Calu3 (cell line): Measurements from ENCODE around the gene GOLT1B. TPM values are rescaled to one million over a fixed set of nuclear protein-coding genes. Genes with fewer than 3 reads are reported as not detected.

Source experiments
- BruUV-seq: library from RNA; stranded (reverse); fragments of 400-500 nt; replicated peaks from 2 replicates; lab custom pipeline; 2021; lab: Mats Ljungman, UMichigan
- CTCF ChIA-PET: fragments of 300-600 bp; sonication (Branson Sonifier 250); formaldehyde crosslinking; loops from one replicate; lab custom pipeline; 2022; ENCODE audit warnings: antibody characterized with exemption; lab: Charles Lee
- DNase-seq: peaks from one replicate; pipeline ENCODE4 v3.0.0; 2022
- H3K27ac Mint-ChIP-seq: one replicate; pipeline ENCODE4 v1.8.0; 2022; ENCODE audit warnings: mixed read lengths; ENCODE audit not compliant: unreplicated experiment
- H3K27me3 Mint-ChIP-seq: one replicate; pipeline ENCODE4 v1.8.0; 2022; ENCODE audit warnings: mixed read lengths; ENCODE audit not compliant: unreplicated experiment
- H3K36me3 Mint-ChIP-seq: one replicate; pipeline ENCODE4 v1.8.0; 2022; ENCODE audit warnings: mild to moderate bottlenecking, moderate library complexity, mixed read lengths; ENCODE audit not compliant: insufficient read depth, unreplicated experiment
- H3K4me1 Mint-ChIP-seq: one replicate; pipeline ENCODE4 v1.8.0; 2022; ENCODE audit warnings: mild to moderate bottlenecking, low read depth, mixed read lengths; ENCODE audit not compliant: unreplicated experiment
- H3K4me3 Mint-ChIP-seq: one replicate; pipeline ENCODE4 v1.8.0; 2022; ENCODE audit warnings: mild to moderate bottlenecking, low read depth, moderate library complexity, mixed read lengths; ENCODE audit not compliant: unreplicated experiment
- H3K9me3 Mint-ChIP-seq: one replicate; pipeline ENCODE4 v1.8.0; 2022; ENCODE audit warnings: low read depth, mixed read lengths; ENCODE audit not compliant: unreplicated experiment
- intact Hi-C: fragments of 100-400 bp; cut with micrococcal nuclease; formaldehyde crosslinking; loops from one replicate; pipeline ENCODE4 v1.10.0; 2022; ENCODE audit not compliant: unreplicated experiment
- total RNA-seq: library from RNA; stranded (reverse); gene quantifications from 2 replicates; pipeline ENCODE4 v1.2.3, GENCODE V29; 2022
- TF ChIP-seq, protein P1 (sequence below): fragments of 200-600 bp; IDR thresholded peaks from one replicate; pipeline ENCODE4 v1.8.0; 2022; ENCODE audit warnings: antibody characterized with exemption; ENCODE audit not compliant: unreplicated experiment

GOLT1B gene
- total RNA-seq, 1 experiment from 2014 or later: 30.7 TPM

DNA sequence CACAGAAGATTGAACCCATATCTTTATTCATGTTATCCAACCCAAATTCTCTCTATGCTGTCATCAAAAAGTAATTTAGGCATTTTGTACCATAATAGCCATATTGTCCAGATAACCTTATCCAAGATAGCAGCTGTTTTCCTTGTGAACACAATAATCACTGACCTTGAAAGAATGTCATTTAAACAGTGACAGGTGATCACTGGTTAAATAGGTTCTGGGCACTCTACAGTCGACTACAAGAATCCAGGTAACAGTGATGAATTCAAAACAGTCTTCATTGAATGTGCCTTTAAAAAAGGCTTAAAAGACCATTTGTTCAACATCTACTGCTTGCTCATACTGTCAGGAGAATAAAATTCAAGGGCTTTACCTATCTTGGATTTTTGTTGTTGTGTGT is 20.0 kb downstream of the GOLT1B start:
- H3K4me3 Mint-ChIP-seq: no peak overlapping the region
- H3K27ac Mint-ChIP-seq: no peak overlapping the region
- H3K9me3 Mint-ChIP-seq: peaks cover 8% of the 10 kb centered on the region
- no peaks in the 10 kb centered on the region for H3K4me1 Mint-ChIP-seq
- peaks cover 5% of the 10 kb centered on the region for H3K36me3 Mint-ChIP-seq
- TF ChIP-seq, protein P1, sequence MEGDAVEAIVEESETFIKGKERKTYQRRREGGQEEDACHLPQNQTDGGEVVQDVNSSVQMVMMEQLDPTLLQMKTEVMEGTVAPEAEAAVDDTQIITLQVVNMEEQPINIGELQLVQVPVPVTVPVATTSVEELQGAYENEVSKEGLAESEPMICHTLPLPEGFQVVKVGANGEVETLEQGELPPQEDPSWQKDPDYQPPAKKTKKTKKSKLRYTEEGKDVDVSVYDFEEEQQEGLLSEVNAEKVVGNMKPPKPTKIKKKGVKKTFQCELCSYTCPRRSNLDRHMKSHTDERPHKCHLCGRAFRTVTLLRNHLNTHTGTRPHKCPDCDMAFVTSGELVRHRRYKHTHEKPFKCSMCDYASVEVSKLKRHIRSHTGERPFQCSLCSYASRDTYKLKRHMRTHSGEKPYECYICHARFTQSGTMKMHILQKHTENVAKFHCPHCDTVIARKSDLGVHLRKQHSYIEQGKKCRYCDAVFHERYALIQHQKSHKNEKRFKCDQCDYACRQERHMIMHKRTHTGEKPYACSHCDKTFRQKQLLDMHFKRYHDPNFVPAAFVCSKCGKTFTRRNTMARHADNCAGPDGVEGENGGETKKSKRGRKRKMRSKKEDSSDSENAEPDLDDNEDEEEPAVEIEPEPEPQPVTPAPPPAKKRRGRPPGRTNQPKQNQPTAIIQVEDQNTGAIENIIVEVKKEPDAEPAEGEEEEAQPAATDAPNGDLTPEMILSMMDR: no peak
- no peaks in the 10 kb centered on the region for H3K27me3 Mint-ChIP-seq
- no peak for DNase-seq
- no TSS peak for BruUV-seq
- intact Hi-C loops: no loop called here
- CTCF ChIA-PET: no interaction called here

DNA sequence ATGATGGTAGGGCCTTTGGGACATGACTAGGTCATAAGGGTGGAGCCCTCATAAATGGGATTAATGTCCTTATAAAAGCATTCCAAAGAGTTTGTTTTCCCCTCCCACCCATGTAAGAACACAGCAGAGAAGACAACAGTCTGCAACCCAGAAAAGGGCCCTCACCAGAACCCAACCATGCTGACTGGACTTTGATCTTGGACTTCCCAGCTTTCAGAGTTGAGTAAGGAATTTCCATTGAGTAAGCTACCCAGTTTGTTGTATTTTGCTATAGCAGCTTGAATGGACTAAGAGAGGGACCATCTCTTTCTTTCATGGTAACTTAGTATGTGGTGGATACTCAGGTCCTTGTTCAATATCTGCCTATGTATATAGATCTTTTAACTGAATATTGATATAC is 21.6 kb downstream of the GOLT1B start:
- no peaks in the 10 kb centered on the region for H3K27me3 Mint-ChIP-seq
- TF ChIP-seq, protein P1: no peak

DNA sequence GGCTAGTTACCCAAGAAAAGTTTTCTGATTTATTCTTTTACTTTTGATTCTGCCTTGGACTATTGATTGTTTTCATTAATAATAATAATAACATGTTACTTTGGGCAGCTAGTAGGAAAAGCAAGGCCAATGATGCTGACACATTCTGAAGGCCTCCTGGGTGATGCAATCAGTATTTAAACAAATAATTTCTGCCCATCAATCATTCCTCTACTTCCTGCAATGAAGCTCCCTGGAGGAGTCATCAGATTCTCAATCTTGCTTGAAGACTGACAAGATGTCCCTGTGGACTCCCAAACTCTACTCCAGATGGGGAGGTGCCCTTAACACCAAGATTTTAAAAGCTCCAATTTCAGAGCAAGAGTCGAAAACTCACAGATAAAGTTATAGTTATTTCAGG is 24.5 kb downstream of the GOLT1B start, which contains the start of gene SPX:
Gene SPX, plus strand, starts transcription at position 244 of the 400 bp plus-strand sequence. CDS start 177 bp downstream, outside the sequence.
- Mint-ChIP-seq H3K27me3 (peaks cover 25% of the 10 kb centered on the region), H3K9me3 (peaks cover 8% of the 10 kb centered on the region), H3K4me3 (no peak within 1 kb of the TSS), H3K4me1 (no peaks in the 10 kb centered on the region), H3K36me3 (peaks cover 5% of the 10 kb centered on the region), H3K27ac (no peak within 1 kb of the TSS)
- no peak for DNase-seq
- TF ChIP-seq, protein P1: no peak
- CTCF ChIA-PET: interaction anchor here (0.6 kb wide), 1 partner anchor 888 kb away, joined by 7 read pairs; no protein-coding TSS in a partner anchor
- no TSS peak for BruUV-seq
- intact Hi-C loops: no loop called here

More for the DNA sequence above, 21.6 kb downstream of the GOLT1B start:
- H3K27ac Mint-ChIP-seq: no peak overlapping the region
- no peak overlapping the region for H3K4me3 Mint-ChIP-seq
- DNase-seq: no peak
- H3K36me3 Mint-ChIP-seq: peaks cover 10% of the 10 kb centered on the region
- CTCF ChIA-PET: no interaction called here
- H3K4me1 Mint-ChIP-seq: no peaks in the 10 kb centered on the region
- peaks cover 8% of the 10 kb centered on the region for H3K9me3 Mint-ChIP-seq
- intact Hi-C loops: no loop called here
- no TSS peak for BruUV-seq

DNA sequence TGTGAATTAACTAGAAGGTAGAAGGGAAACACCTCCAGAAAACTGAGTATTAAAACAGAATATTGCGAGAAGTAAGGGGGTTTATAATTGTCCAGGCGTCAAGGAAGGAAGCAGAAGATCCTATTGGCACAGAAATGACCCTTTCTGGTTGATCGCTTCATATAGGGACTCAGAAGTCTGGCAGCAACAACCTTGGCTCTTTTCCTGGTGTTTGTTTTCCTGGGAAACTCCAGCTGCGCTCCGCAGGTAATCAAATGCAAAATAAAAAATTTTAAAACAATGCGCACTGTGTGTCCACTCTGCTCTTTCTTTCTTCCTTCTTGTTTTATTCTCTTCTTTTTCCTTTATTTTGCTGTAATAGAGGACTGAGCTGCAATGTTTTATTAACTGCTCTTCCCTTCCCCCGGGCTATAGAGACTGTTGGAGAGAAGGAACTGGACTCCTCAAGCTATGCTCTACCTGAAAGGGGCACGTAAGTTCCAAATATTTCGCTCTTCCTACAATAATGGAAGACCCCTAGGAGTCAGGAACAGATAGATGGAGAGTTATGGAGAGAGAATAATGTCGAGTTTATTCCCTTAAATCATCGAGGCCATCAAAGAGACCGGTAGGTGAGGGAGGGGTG is 25.2 kb downstream of the GOLT1B start:
- Mint-ChIP-seq H3K36me3 (peaks cover 5% of the 10 kb centered on the region), H3K27ac (no peak overlapping the region), H3K27me3 (peaks cover 26% of the 10 kb centered on the region), H3K4me3 (peak overlapping the region; percentile 69), H3K9me3 (peaks cover 8% of the 10 kb centered on the region), H3K4me1 (no peaks in the 10 kb centered on the region)
- CTCF ChIA-PET: no interaction called here
- DNase-seq: no peak
- BruUV-seq: no TSS peak
- TF ChIP-seq, protein P1: no peak
- intact Hi-C loops: loop anchor here (1.0 kb wide), 1 partner anchor 28 kb away; no protein-coding TSS in a partner anchor
